ENCODE results near the gene SPTBN1.

GRCh38 chr2:54422072-54422581 is 34.0 kb upstream of the SPTBN1 start:
- TF ChIP-seq CTCF (conservative IDR thresholded peaks at IDR 0.05) (no peak), EZH2 (IDR thresholded peaks at IDR 0.05; ENCODE audit: low read depth) (no peak)

Measured in PC-9 (cell line).